K562 (cell line): ENCODE measurements around the gene FAM53B. TPM values are rescaled to one million over a fixed set of nuclear protein-coding genes. Genes with fewer than 3 reads are reported as not detected.

ENCODE experiments used
- EP400 ChIP-seq: fragments of 450-650 bp; IDR thresholded peaks from 2 replicates; pipeline ENCODE4 v1.6.1; 2017; ENCODE audit warnings: antibody characterized with exemption, mild to moderate bottlenecking, moderate library complexity
- ESRRA ChIP-seq: fragments of 450-650 bp; IDR thresholded peaks from 2 replicates; pipeline ENCODE4 v1.6.1; 2014; ENCODE audit warnings: low read depth, mild to moderate bottlenecking, moderate library complexity, borderline replicate concordance
- HES1 ChIP-seq: fragments of 450-650 bp; IDR thresholded peaks from 2 replicates; pipeline ENCODE4 v1.6.1; 2016; ENCODE audit warnings: low read depth, mild to moderate bottlenecking, moderate library complexity
- KLF16 ChIP-seq: IDR thresholded peaks from 2 replicates; pipeline ENCODE4 v1.6.1; 2016; ENCODE audit warnings: antibody characterized with exemption
- NR1H2 ChIP-seq: sonication (generic); formaldehyde crosslinking; IDR thresholded peaks from 2 replicates; pipeline ENCODE4 v1.4.0; 2020; ENCODE audit warnings: mild to moderate bottlenecking, missing genetic modification reagents
- POLR3G ChIP-seq: IDR thresholded peaks from 2 replicates; pipeline ENCODE4 v1.6.1; 2011; ENCODE audit not compliant: insufficient read length, insufficient replicate concordance; ENCODE audit errors: extremely low read depth
- ZBTB40 ChIP-seq, 2 experiments: fragments of 450-650 bp in 1 of 2; sonication (generic) in 1 of 2; formaldehyde crosslinking in 1 of 2; IDR thresholded peaks; 2 replicates each; pipeline versions ENCODE4 v1.7.1 to v1.9.0; 2016 to 2022; ENCODE audit warnings: inconsistent platforms in 1 of 2, mild to moderate bottlenecking in 1 of 2, missing genetic modification reagents in 1 of 2
- polyA plus RNA-seq, 8 experiments: library from polyadenylated mRNA; depleted of rRNA in 4 of 8; stranded (reverse) in 5 of 8; unstranded in 3 of 8; fragments of >200 nt; fragmentation: Nextera tagmentation in 2 of 8; fragmentation: Illumina TruSeq in 1 of 8; extraction: Ambion mirVana in 2 of 8; extraction: Trizol in 1 of 8; gene quantifications; 2 replicates each; pipeline versions ENCODE4 v1.2.1 to v1.2.3, GENCODE V29; 2011 to 2014; ENCODE audit warnings: inconsistent platforms in 1 of 8, missing spikeins in 1 of 8
- total RNA-seq, 7 experiments: library from RNA; depleted of rRNA in 6 of 7; stranded (reverse); fragments of >200 nt in 6 of 7; fragmentation: Illumina TruSeq in 2 of 7; extraction: Trizol in 2 of 7; gene quantifications; 2 replicates each; pipeline versions ENCODE4 v1.2.1 to v1.2.3, GENCODE V29; 2011 to 2021; ENCODE audit warnings: low replicate concordance in 1 of 7
- TF ChIP-seq, protein P1 (sequence below), 2 experiments: fragments of 450-650 bp; formaldehyde crosslinking in 1 of 2; IDR thresholded peaks; 2 replicates each; pipeline versions ENCODE4 v1.4.0 to v1.6.1; 2014 to 2020; ENCODE audit warnings: mild to moderate bottlenecking in 2 of 2, borderline replicate concordance in 1 of 2, low read depth in 1 of 2

Gene FAM53B
- total and polyA plus RNA-seq, 9 of the 15 experiments (the other 6 are each of a cell fraction or from before 2014, with no cell fraction given) = 0.03 to 16.5 (median 5.0) TPM

DNA sequence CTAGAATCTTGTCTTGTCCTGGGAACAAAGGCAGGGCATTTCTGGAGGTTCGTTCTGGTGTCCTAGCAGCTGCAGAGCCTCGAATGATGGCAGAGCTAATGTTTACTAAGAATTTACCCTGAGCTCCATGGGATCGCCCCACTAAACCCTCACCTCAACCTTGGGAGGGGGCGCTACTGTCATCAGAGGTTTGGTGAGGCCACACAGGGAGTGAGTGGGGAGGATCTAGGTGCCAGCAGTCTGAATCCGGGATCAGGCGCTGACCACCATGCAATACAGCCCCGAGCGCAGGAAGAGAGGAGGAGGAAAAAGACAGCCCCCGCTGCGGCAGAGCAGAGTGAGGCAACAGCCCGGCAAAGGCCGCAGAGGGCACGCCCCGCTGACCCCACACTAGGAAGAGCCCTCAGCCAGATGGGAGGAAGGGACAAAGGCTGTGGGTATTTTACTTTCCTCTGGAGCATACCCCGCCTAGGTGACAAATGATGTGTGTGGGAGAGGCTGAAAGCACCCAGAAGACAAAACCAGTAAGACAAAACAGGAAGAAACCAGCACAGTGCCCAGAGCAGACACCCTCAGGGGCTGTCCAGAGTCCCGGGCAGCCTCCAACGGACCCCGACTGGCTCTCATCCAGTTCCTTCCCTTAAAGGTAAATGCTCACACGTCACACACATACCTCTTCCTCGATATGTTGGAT is 103.5 kb downstream of the FAM53B start (continued):
- TF ChIP-seq ZBTB40 (IDR thresholded peaks at IDR 0.05) = no peak
- no peak for TF ChIP-seq ZBTB40 (CRISPR knock-in tag; IDR thresholded peaks at IDR 0.05)
- TF ChIP-seq EP400 = no peak
- no peak for TF ChIP-seq POLR3G
- TF ChIP-seq, protein P1, sequence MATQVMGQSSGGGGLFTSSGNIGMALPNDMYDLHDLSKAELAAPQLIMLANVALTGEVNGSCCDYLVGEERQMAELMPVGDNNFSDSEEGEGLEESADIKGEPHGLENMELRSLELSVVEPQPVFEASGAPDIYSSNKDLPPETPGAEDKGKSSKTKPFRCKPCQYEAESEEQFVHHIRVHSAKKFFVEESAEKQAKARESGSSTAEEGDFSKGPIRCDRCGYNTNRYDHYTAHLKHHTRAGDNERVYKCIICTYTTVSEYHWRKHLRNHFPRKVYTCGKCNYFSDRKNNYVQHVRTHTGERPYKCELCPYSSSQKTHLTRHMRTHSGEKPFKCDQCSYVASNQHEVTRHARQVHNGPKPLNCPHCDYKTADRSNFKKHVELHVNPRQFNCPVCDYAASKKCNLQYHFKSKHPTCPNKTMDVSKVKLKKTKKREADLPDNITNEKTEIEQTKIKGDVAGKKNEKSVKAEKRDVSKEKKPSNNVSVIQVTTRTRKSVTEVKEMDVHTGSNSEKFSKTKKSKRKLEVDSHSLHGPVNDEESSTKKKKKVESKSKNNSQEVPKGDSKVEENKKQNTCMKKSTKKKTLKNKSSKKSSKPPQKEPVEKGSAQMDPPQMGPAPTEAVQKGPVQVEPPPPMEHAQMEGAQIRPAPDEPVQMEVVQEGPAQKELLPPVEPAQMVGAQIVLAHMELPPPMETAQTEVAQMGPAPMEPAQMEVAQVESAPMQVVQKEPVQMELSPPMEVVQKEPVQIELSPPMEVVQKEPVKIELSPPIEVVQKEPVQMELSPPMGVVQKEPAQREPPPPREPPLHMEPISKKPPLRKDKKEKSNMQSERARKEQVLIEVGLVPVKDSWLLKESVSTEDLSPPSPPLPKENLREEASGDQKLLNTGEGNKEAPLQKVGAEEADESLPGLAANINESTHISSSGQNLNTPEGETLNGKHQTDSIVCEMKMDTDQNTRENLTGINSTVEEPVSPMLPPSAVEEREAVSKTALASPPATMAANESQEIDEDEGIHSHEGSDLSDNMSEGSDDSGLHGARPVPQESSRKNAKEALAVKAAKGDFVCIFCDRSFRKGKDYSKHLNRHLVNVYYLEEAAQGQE (IDR thresholded peaks at IDR 0.05; ENCODE audit: borderline replicate concordance) = peak; percentile 31; the same call in 1 of the 2 replicates
- TF ChIP-seq, protein P1 (CRISPR knock-in tag; IDR thresholded peaks at IDR 0.05; ENCODE audit: low read depth) = no peak
- TF ChIP-seq ESRRA = peak; percentile 37; the same call in 1 of the 2 replicates
- peak; percentile 45; the same call in 1 of the 2 replicates for TF ChIP-seq KLF16
- TF ChIP-seq HES1 = no peak
- no peak for TF ChIP-seq NR1H2
